ENCODE data around the gene DCTPP1.

DCTPP1 gene

GRCh38 chr16:30382111-30382881 is 47.5 kb downstream of the DCTPP1 start, which contains the start of gene SEPTIN1:
TSS of gene SEPTIN1 (minus strand) at chr16:30382561. CDS start at chr16:30382542, 19 bp downstream.
- H3K27me3 ChIP-seq (replicated peaks): no peaks in the 10 kb centered on the region
- no peak for TF ChIP-seq CTCF (IDR thresholded peaks at IDR 0.05; ENCODE audit: low read depth, low read length, missing control alignments)
- DNase-seq: no peak
- no peaks in the 10 kb centered on the region for H3K36me3 ChIP-seq (replicated peaks)
- no peak within 1 kb of the TSS for H3K27ac ChIP-seq
- in situ Hi-C loops (cut with HindIII; ENCODE audit: low pct_ligation_motif_present, low sequenced_read_pairs): no loop called here
- H3K4me3 ChIP-seq (ENCODE audit: low read depth, low read length): no peak within 1 kb of the TSS

- H3K27ac ChIP-seq: no peak overlapping the region
- DNase-seq: no peak
- in situ Hi-C loops (cut with HindIII; ENCODE audit: low pct_ligation_motif_present, low sequenced_read_pairs): no loop called here
Measured at GRCh38 chr16:30381291-30382041, 48.4 kb downstream of the DCTPP1 start.

GRCh38 chr16:30380803-30381208 is 49.0 kb downstream of the DCTPP1 start:
- in situ Hi-C loops (cut with HindIII; ENCODE audit: low pct_ligation_motif_present, low sequenced_read_pairs): no loop called here
- TF ChIP-seq CTCF (IDR thresholded peaks at IDR 0.05; ENCODE audit: low read depth, low read length, missing control alignments): no peak

More at GRCh38 chr16:30381291-30382041, 48.4 kb downstream of the DCTPP1 start:
- Histone ChIP-seq H3K27me3 (replicated peaks) (no peaks in the 10 kb centered on the region), H3K4me3 (ENCODE audit: low read depth, low read length) (no peak overlapping the region), H3K36me3 (replicated peaks) (no peaks in the 10 kb centered on the region)
- no peak for TF ChIP-seq CTCF (IDR thresholded peaks at IDR 0.05; ENCODE audit: low read depth, low read length, missing control alignments)

GRCh38 chr16:30380072-30380802 is 49.6 kb downstream of the DCTPP1 start:
- no peak for TF ChIP-seq CTCF (IDR thresholded peaks at IDR 0.05; ENCODE audit: low read depth, low read length, missing control alignments)

More at GRCh38 chr16:30380803-30381208, 49.0 kb downstream of the DCTPP1 start:
- H3K36me3 ChIP-seq (replicated peaks): no peaks in the 10 kb centered on the region
- H3K27me3 ChIP-seq (replicated peaks): no peaks in the 10 kb centered on the region
- no peak overlapping the region for H3K27ac ChIP-seq
- DNase-seq: no peak
- no peak overlapping the region for H3K4me3 ChIP-seq (ENCODE audit: low read depth, low read length)

GRCh38 chr16:30379158-30379783 is 50.6 kb downstream of the DCTPP1 start:
- no peaks in the 10 kb centered on the region for H3K36me3 ChIP-seq (replicated peaks)
- no peaks in the 10 kb centered on the region for H3K27me3 ChIP-seq (replicated peaks)
- DNase-seq: no peak
- H3K27ac ChIP-seq: no peak overlapping the region
- in situ Hi-C loops (cut with HindIII; ENCODE audit: low pct_ligation_motif_present, low sequenced_read_pairs): no loop called here
- H3K4me3 ChIP-seq (ENCODE audit: low read depth, low read length): peak overlapping the region; percentile 79
- TF ChIP-seq CTCF (IDR thresholded peaks at IDR 0.05; ENCODE audit: low read depth, low read length, missing control alignments): no peak

More at GRCh38 chr16:30380072-30380802, 49.6 kb downstream of the DCTPP1 start:
- Histone ChIP-seq H3K27ac (no peak overlapping the region), H3K27me3 (replicated peaks) (no peaks in the 10 kb centered on the region), H3K36me3 (replicated peaks) (no peaks in the 10 kb centered on the region), H3K4me3 (ENCODE audit: low read depth, low read length) (no peak overlapping the region)
- in situ Hi-C loops (cut with HindIII; ENCODE audit: low pct_ligation_motif_present, low sequenced_read_pairs): no loop called here
- no peak for DNase-seq
